Tibial artery (tissue), 4 donors: Measurements from ENCODE around the gene KRT7.

ENCODE experiments used
- DNase-seq, 2 donors: peaks; one replicate each; pipeline ENCODE4 v3.0.0-alpha.2; 2019
- H3K27ac ChIP-seq, 2 donors: fragments of 200-600 bp; sonication (generic) in 1 of 2; 1 replicate in 1 of 2; 2 replicates in 1 of 2; pipeline ENCODE4 v1.5.1; 2018 to 2019; ENCODE audit warnings: mild to moderate bottlenecking in 1 of 2
- H3K27me3 ChIP-seq, 2 donors: fragments of 200-600 bp; sonication (generic) in 1 of 2; one replicate each; pipeline versions ENCODE4 v1.5.1 to v1.6.0; 2016 to 2019
- H3K36me3 ChIP-seq, 3 donors: fragments of 200-600 bp; sonication (generic) in 2 of 3; one replicate each; pipeline ENCODE4 v1.5.1; 2016 to 2019; ENCODE audit warnings: mild to moderate bottlenecking in 2 of 3
- H3K4me1 ChIP-seq, 4 donors: fragments of 200-600 bp; sonication (generic) in 2 of 4; 1 replicate in 3 of 4; 2 replicates in 1 of 4; pipeline ENCODE4 v1.5.1; 2016 to 2019
- H3K4me3 ChIP-seq, 2 donors: fragments of 200-600 bp; sonication (generic) in 1 of 2; 1 replicate in 1 of 2; 2 replicates in 1 of 2; pipeline ENCODE4 v1.5.1; 2018 to 2019; ENCODE audit warnings: mild to moderate bottlenecking in 2 of 2
- H3K9me3 ChIP-seq, 3 donors: fragments of 200-600 bp; sonication (generic) in 1 of 3; one replicate each; pipeline ENCODE4 v1.5.1; 2016 to 2019
- CTCF ChIP-seq, 2 experiments: fragments of 200-600 bp in 1 of 2; fragments of 450-650 bp in 1 of 2; IDR thresholded peaks; one replicate each; pipeline ENCODE4 v1.5.1; 2017 to 2019; ENCODE audit warnings: antibody characterized with exemption in 2 of 2, mild to moderate bottlenecking in 1 of 2, moderate library complexity in 1 of 2
- intact Hi-C: fragments of 100-400 bp; cut with DNase I; formaldehyde crosslinking; loops from one replicate; pipeline ENCODE4 v1.15.0; 2023; ENCODE audit warnings: low total_unique reads

Gene KRT7

GRCh38 chr12:52230364-52231281, 2.4 kb upstream of the KRT7 start:
- no peak for TF ChIP-seq CTCF (IDR thresholded peaks at IDR 0.05)
- Histone ChIP-seq H3K9me3 (no peaks in the 10 kb centered on the region), H3K36me3 (peaks cover 0 to 6% (median 0%) of the 10 kb centered on the region in 3 donors), H3K4me3 (no peak overlapping the region), H3K27me3 (peaks cover 0 to 23% of the 10 kb centered on the region in 2 donors), H3K4me1 (peaks cover 0 to 60% (median 34%) of the 10 kb centered on the region in 4 donors), H3K27ac (peak overlapping the region; percentile 29 to 60)
- peak in 1 of 2 donors; percentile 75 for DNase-seq
- intact Hi-C loops: no loop called here

GRCh38 chr12:52231305-52232202, 1.5 kb upstream of the KRT7 start:
- Histone ChIP-seq H3K27me3 (peaks cover 0 to 23% of the 10 kb centered on the region in 2 donors), H3K4me1 (peaks cover 0 to 53% (median 34%) of the 10 kb centered on the region in 4 donors), H3K9me3 (no peaks in the 10 kb centered on the region), H3K36me3 (peaks cover 0 to 8% (median 0%) of the 10 kb centered on the region in 3 donors), H3K27ac (peak overlapping the region in 1 of 2 donors; percentile 60), H3K4me3 (no peak overlapping the region)
- no peak for TF ChIP-seq CTCF (IDR thresholded peaks at IDR 0.05)
- intact Hi-C loops: no loop called here
- DNase-seq: peak in 1 of 2 donors; percentile 63

GRCh38 chr12:52232203-52232673, 805 bp upstream of the KRT7 start:
- Histone ChIP-seq H3K36me3 (peaks cover 0 to 13% (median 0%) of the 10 kb centered on the region in 3 donors), H3K4me3 (no peak overlapping the region), H3K9me3 (no peaks in the 10 kb centered on the region), H3K27me3 (peaks cover 0 to 23% of the 10 kb centered on the region in 2 donors), H3K4me1 (peaks cover 0 to 52% (median 34%) of the 10 kb centered on the region in 4 donors), H3K27ac (no peak overlapping the region)
- TF ChIP-seq CTCF (IDR thresholded peaks at IDR 0.05): no peak
- peak in 1 of 2 donors; percentile 51 for DNase-seq
- intact Hi-C loops: no loop called here

- Histone ChIP-seq H3K9me3 (no peaks in the 10 kb centered on the region), H3K36me3 (peaks cover 0 to 13% (median 0%) of the 10 kb centered on the region in 3 donors), H3K27me3 (peaks cover 0 to 23% of the 10 kb centered on the region in 2 donors), H3K27ac (no peak overlapping the region), H3K4me1 (peaks cover 0 to 52% (median 36%) of the 10 kb centered on the region in 4 donors), H3K4me3 (peak overlapping the region in 1 of 2 donors; percentile 17)
- intact Hi-C loops: no loop called here
- DNase-seq: peak in 1 of 2 donors; percentile 62
- TF ChIP-seq CTCF (IDR thresholded peaks at IDR 0.05): no peak
Measured at GRCh38 chr12:52233462-52234207, 592 bp downstream of the KRT7 start.
